Panc1 (cell line): Measurements from ENCODE around the gene OR2T8.

Experiments
- POLR2AphosphoS5 ChIP-seq: IDR thresholded peaks from 2 replicates; pipeline ENCODE4 v1.6.1; 2012; ENCODE audit warnings: mild to moderate bottlenecking, low read depth, low read length, moderate library complexity
- TF ChIP-seq, protein P1 (sequence below): fragments of 450-650 bp; IDR thresholded peaks from 2 replicates; pipeline ENCODE4 v1.5.1; 2017; ENCODE audit warnings: mild to moderate bottlenecking

DNA sequence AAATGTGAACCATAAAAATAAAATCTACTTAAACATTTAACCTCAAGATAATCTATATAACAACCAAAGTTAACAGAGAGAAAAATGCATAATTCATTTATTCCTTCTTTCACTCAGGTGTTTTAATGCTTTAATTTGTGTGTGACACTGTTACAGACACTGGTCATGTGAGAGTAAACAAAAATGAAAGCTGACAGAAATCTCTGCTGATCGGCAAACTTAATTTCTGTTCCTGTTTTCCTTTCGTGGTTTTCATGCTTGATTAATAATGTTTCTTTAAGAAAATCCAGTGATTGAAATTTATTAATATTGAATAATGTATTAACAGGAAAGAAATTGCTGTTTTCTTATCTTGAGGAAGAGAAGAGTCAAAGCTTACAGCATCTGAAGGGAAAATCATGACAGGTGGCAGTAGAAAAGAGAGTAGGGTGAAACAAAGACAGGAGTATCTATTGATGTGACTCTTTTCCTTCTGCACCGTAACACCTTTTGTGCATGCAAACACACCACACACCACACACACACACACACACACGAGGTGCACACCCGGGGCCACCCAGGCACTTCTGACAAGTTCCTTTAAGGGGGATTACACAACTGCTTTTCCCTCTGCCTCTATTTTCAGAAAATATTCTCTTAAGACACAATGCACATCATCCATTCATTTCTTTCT is 46.6 kb downstream of the OR2T8 start:
- TF ChIP-seq, protein P1, sequence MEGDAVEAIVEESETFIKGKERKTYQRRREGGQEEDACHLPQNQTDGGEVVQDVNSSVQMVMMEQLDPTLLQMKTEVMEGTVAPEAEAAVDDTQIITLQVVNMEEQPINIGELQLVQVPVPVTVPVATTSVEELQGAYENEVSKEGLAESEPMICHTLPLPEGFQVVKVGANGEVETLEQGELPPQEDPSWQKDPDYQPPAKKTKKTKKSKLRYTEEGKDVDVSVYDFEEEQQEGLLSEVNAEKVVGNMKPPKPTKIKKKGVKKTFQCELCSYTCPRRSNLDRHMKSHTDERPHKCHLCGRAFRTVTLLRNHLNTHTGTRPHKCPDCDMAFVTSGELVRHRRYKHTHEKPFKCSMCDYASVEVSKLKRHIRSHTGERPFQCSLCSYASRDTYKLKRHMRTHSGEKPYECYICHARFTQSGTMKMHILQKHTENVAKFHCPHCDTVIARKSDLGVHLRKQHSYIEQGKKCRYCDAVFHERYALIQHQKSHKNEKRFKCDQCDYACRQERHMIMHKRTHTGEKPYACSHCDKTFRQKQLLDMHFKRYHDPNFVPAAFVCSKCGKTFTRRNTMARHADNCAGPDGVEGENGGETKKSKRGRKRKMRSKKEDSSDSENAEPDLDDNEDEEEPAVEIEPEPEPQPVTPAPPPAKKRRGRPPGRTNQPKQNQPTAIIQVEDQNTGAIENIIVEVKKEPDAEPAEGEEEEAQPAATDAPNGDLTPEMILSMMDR: no peak
- TF ChIP-seq POLR2AphosphoS5: no peak
